Measurements from ENCODE around the gene TMUB1. TPM values are rescaled to one million over a fixed set of nuclear protein-coding genes. Genes with fewer than 3 reads are reported as not detected.

Gene TMUB1
- total and polyA plus RNA-seq, 9 of the 15 experiments (the other 6 are each of a cell fraction or from before 2014, with no cell fraction given) = 0.14 to 241 (median 74.1) TPM

DNA sequence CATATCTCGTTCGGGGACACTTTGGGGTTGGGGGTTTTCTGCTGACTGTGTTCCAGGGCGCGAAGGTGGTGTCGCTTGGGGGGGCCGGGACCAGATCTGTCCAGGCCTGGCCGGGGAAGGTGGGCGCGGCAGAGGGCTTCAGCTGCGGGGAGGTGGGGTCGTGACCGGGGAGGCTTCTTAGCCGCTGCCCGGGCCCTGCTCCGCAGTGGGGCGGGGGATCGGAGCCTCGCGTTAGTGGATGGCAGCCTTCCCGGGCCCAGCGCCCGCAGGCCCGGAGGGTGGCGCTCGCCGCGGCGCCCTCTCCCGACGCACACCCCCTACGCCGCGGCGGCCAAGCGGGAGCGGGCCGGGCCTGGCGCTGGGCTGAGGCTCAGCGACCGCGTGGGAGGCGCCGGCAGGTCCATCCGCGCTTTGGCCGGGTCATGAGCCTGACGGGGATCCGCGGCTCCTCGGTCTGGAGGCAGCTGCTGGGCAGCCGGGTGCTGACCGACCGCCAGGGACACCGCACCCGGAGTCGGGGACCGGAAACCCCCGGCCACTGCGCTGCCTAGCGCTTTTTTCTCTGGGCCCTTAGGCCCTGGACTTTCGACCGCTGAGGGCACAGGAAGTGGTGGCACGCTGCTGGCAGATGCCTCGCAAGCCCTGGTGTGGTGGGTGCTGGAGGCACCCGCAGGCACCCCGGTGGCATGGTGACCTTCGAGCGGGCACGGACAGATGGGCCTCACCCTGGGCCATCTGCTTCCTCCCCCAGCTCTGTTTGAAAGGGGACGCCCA, 4.1 kb upstream of the TMUB1 start (continued):
- TF ChIP-seq, protein P1, sequence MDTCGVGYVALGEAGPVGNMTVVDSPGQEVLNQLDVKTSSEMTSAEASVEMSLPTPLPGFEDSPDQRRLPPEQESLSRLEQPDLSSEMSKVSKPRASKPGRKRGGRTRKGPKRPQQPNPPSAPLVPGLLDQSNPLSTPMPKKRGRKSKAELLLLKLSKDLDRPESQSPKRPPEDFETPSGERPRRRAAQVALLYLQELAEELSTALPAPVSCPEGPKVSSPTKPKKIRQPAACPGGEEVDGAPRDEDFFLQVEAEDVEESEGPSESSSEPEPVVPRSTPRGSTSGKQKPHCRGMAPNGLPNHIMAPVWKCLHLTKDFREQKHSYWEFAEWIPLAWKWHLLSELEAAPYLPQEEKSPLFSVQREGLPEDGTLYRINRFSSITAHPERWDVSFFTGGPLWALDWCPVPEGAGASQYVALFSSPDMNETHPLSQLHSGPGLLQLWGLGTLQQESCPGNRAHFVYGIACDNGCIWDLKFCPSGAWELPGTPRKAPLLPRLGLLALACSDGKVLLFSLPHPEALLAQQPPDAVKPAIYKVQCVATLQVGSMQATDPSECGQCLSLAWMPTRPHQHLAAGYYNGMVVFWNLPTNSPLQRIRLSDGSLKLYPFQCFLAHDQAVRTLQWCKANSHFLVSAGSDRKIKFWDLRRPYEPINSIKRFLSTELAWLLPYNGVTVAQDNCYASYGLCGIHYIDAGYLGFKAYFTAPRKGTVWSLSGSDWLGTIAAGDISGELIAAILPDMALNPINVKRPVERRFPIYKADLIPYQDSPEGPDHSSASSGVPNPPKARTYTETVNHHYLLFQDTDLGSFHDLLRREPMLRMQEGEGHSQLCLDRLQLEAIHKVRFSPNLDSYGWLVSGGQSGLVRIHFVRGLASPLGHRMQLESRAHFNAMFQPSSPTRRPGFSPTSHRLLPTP (IDR thresholded peaks at IDR 0.05; ENCODE audit: borderline replicate concordance, extremely low read depth, insufficient read length) = no peak
- no peak for TF ChIP-seq GTF2E2 (tag; IDR thresholded peaks at IDR 0.05)
- TF ChIP-seq, protein P2, sequence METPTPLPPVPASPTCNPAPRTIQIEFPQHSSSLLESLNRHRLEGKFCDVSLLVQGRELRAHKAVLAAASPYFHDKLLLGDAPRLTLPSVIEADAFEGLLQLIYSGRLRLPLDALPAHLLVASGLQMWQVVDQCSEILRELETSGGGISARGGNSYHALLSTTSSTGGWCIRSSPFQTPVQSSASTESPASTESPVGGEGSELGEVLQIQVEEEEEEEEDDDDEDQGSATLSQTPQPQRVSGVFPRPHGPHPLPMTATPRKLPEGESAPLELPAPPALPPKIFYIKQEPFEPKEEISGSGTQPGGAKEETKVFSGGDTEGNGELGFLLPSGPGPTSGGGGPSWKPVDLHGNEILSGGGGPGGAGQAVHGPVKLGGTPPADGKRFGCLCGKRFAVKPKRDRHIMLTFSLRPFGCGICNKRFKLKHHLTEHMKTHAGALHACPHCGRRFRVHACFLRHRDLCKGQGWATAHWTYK (CRISPR knock-in tag; IDR thresholded peaks at IDR 0.05) = no peak
- TF ChIP-seq GABPB2 (CRISPR knock-in tag; conservative IDR thresholded peaks at IDR 0.05) = no peak
- no peak for TF ChIP-seq FOXP1 (CRISPR knock-in tag; IDR thresholded peaks at IDR 0.05)
- TF ChIP-seq CBFA2T3 (IDR thresholded peaks at IDR 0.05) = peak; percentile 25; the same call in 1 of the 2 replicates
- no peak for TF ChIP-seq SLC30A9 (CRISPR knock-in tag; IDR thresholded peaks at IDR 0.05)
- TF ChIP-seq, protein P3, sequence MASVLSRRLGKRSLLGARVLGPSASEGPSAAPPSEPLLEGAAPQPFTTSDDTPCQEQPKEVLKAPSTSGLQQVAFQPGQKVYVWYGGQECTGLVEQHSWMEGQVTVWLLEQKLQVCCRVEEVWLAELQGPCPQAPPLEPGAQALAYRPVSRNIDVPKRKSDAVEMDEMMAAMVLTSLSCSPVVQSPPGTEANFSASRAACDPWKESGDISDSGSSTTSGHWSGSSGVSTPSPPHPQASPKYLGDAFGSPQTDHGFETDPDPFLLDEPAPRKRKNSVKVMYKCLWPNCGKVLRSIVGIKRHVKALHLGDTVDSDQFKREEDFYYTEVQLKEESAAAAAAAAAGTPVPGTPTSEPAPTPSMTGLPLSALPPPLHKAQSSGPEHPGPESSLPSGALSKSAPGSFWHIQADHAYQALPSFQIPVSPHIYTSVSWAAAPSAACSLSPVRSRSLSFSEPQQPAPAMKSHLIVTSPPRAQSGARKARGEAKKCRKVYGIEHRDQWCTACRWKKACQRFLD (CRISPR knock-in tag; IDR thresholded peaks at IDR 0.05) = no peak
- no peak for TF ChIP-seq POLR2B (IDR thresholded peaks at IDR 0.05; ENCODE audit: low read depth, partially characterized antibody)
- TF ChIP-seq CBX5 (IDR thresholded peaks at IDR 0.05; ENCODE audit: borderline replicate concordance, low read depth) = no peak
- no peak for TF ChIP-seq ZSCAN29 (IDR thresholded peaks at IDR 0.05)
- no peak for TF ChIP-seq JUNB (CRISPR knock-in tag; conservative IDR thresholded peaks at IDR 0.05)
- TF ChIP-seq CBX3 (IDR thresholded peaks at IDR 0.05; ENCODE audit: borderline replicate concordance in 1 of 2, low read length in 2 of 2) = no peak
- no peak for TF ChIP-seq TCF7 (IDR thresholded peaks at IDR 0.05; ENCODE audit: borderline replicate concordance)
- no peak for TF ChIP-seq FOXK1 (CRISPR knock-in tag; IDR thresholded peaks at IDR 0.05; ENCODE audit: borderline replicate concordance)
- no peak for TF ChIP-seq ZNF707 (CRISPR knock-in tag; conservative IDR thresholded peaks at IDR 0.05)
- TF ChIP-seq ZNF780A (CRISPR knock-in tag; IDR thresholded peaks at IDR 0.05) = no peak
- TF ChIP-seq POLR2AphosphoS5 (IDR thresholded peaks at IDR 0.05; ENCODE audit: control insufficient read depth, insufficient read depth, low read depth, low read length) = no peak
- TF ChIP-seq, protein P4, sequence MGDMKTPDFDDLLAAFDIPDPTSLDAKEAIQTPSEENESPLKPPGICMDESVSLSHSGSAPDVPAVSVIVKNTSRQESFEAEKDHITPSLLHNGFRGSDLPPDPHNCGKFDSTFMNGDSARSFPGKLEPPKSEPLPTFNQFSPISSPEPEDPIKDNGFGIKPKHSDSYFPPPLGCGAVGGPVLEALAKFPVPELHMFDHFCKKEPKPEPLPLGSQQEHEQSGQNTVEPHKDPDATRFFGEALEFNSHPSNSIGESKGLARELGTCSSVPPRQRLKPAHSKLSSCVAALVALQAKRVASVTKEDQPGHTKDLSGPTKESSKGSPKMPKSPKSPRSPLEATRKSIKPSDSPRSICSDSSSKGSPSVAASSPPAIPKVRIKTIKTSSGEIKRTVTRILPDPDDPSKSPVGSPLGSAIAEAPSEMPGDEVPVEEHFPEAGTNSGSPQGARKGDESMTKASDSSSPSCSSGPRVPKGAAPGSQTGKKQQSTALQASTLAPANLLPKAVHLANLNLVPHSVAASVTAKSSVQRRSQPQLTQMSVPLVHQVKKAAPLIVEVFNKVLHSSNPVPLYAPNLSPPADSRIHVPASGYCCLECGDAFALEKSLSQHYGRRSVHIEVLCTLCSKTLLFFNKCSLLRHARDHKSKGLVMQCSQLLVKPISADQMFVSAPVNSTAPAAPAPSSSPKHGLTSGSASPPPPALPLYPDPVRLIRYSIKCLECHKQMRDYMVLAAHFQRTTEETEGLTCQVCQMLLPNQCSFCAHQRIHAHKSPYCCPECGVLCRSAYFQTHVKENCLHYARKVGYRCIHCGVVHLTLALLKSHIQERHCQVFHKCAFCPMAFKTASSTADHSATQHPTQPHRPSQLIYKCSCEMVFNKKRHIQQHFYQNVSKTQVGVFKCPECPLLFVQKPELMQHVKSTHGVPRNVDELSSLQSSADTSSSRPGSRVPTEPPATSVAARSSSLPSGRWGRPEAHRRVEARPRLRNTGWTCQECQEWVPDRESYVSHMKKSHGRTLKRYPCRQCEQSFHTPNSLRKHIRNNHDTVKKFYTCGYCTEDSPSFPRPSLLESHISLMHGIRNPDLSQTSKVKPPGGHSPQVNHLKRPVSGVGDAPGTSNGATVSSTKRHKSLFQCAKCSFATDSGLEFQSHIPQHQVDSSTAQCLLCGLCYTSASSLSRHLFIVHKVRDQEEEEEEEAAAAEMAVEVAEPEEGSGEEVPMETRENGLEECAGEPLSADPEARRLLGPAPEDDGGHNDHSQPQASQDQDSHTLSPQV (IDR thresholded peaks at IDR 0.05) = no peak

All from K562 (cell line).